ENCODE results near the gene SPNS3. TPM values are rescaled to one million over a fixed set of nuclear protein-coding genes. Genes with fewer than 3 reads are reported as not detected.

Gene SPNS3
- total RNA-seq, 1 donor from 2014 or later: 1.9 TPM

- Mint-ChIP-seq H3K4me1 (peaks cover 5% of the 10 kb centered on the region), H3K4me3 (no peak overlapping the region)
- intact Hi-C loops (cut with micrococcal nuclease): loop anchor here (10.0 kb wide), 1 partner anchor 106 kb away; no protein-coding TSS in a partner anchor
Observed at GRCh38 chr17:4411201-4411600, 22.5 kb upstream of the SPNS3 start.

GRCh38 chr17:4412933-4413831, 20.6 kb upstream of the SPNS3 start:
- intact Hi-C loops (cut with micrococcal nuclease): loop anchor here (1.0 to 10.0 kb wide), 4 partner anchors 38 to 214 kb away; no protein-coding TSS in a partner anchor
- no peaks in the 10 kb centered on the region for H3K9me3 Mint-ChIP-seq
- peak overlapping the region; percentile 79 for H3K27ac Mint-ChIP-seq
- peaks cover 2% of the 10 kb centered on the region for H3K27me3 Mint-ChIP-seq
- peaks cover 5% of the 10 kb centered on the region for H3K4me1 Mint-ChIP-seq
- H3K4me3 Mint-ChIP-seq: peak overlapping the region; percentile 76
- no peaks in the 10 kb centered on the region for H3K36me3 Mint-ChIP-seq (ENCODE audit: low read depth)
- DNase-seq: peak; percentile 97

More at GRCh38 chr17:4411201-4411600, 22.5 kb upstream of the SPNS3 start:
- no peaks in the 10 kb centered on the region for H3K36me3 Mint-ChIP-seq (ENCODE audit: low read depth)
- DNase-seq: no peak
- H3K27me3 Mint-ChIP-seq: peaks cover 2% of the 10 kb centered on the region
- no peaks in the 10 kb centered on the region for H3K9me3 Mint-ChIP-seq
- H3K27ac Mint-ChIP-seq: no peak overlapping the region

DNA sequence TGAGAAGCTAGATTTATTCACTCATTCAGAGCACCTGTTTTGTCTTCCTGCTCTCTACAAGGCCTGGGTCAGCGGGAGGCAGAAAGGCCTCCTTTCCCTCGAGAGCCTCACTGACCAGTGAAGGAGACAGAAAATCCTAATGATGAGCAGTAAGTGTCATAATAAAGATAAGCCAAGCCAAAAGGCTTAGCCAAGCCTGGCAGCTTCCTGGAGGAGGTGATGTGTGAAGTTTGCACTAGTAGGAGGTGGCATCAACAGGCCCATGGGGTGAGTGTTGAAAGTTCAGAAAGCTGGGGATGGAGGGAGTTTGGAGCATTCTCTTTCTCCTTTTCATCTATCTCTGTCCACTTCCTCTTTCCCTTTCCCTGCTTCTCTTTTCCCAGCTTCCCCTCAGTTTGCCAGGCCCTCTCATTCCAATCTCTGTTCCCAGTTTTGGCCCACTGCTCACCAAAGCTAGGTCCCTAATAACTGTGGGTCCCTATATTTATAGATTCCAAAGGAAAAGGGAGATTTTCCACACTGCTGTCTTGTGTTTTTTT, 16.5 kb upstream of the SPNS3 start:
- Mint-ChIP-seq H3K4me1 (peaks cover 8% of the 10 kb centered on the region), H3K4me3 (no peak overlapping the region), H3K9me3 (no peaks in the 10 kb centered on the region), H3K27ac (no peak overlapping the region), H3K36me3 (ENCODE audit: low read depth) (no peaks in the 10 kb centered on the region), H3K27me3 (peaks cover 2% of the 10 kb centered on the region)
- no peak for DNase-seq
- intact Hi-C loops (cut with micrococcal nuclease): loop anchor here (10.0 kb wide), 1 partner anchor 112 kb away; no protein-coding TSS in a partner anchor

- Mint-ChIP-seq H3K36me3 (ENCODE audit: low read depth) (no peaks in the 10 kb centered on the region), H3K27ac (no peak overlapping the region), H3K4me1 (peaks cover 3% of the 10 kb centered on the region), H3K4me3 (no peak overlapping the region), H3K9me3 (no peaks in the 10 kb centered on the region), H3K27me3 (peaks cover 5% of the 10 kb centered on the region)
- intact Hi-C loops (cut with micrococcal nuclease): loop anchor here (2.0 to 10.0 kb wide), 4 partner anchors 80 to 468 kb away; no protein-coding TSS in a partner anchor
- peak; percentile 90 for DNase-seq
Observed at GRCh38 chr17:4420692-4421131, 13.0 kb upstream of the SPNS3 start.

DNA sequence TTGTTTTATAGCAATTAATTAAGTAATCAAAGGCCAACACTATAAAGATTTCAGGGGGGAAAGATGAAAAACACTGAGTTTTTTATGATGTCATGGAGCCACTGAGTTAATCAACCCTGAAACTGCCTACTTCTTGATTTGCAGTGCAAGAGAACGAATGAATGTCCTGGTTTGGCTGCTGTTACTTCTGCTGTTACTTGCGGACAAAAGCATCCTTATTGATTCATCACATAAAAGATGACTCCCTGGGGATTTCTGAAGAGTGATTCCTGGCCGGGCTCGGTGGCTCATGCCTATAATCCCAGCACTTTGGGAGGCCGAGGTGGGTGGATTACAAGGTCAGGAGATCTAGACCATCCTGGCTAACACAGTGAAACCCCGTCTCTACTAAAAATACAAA, 10.9 kb upstream of the SPNS3 start:
- DNase-seq: no peak
- Mint-ChIP-seq H3K9me3 (no peaks in the 10 kb centered on the region), H3K36me3 (ENCODE audit: low read depth) (no peaks in the 10 kb centered on the region), H3K27ac (no peak overlapping the region), H3K4me3 (no peak overlapping the region), H3K4me1 (peaks cover 3% of the 10 kb centered on the region), H3K27me3 (peaks cover 5% of the 10 kb centered on the region)
- intact Hi-C loops (cut with micrococcal nuclease): loop anchor here (10.0 kb wide), 1 partner anchor 112 kb away; no protein-coding TSS in a partner anchor

DNA sequence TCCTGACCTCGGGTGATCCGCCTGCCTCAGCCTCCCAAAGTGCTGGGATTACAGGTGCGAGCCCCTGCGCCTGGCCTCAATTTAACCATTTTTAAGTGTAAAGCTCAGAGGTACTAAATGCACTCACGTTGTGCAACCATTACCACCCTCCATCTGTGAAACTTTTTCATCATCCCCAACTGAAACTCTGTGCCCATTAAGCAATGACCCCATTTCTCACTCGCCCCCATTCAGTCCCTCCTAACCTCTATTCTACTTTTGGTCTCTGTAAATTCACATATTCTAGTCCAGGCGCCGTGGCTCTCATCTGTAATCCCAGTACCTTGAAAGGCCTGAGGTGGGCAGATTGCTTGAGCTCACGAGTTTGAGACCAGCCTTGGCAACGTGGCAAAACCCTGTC, 8.3 kb upstream of the SPNS3 start:
- Mint-ChIP-seq H3K27me3 (peaks cover 7% of the 10 kb centered on the region), H3K4me3 (no peak overlapping the region), H3K36me3 (ENCODE audit: low read depth) (no peaks in the 10 kb centered on the region), H3K9me3 (no peaks in the 10 kb centered on the region), H3K4me1 (peaks cover 3% of the 10 kb centered on the region), H3K27ac (no peak overlapping the region)
- DNase-seq: no peak
- intact Hi-C loops (cut with micrococcal nuclease): loop anchor here (10.0 kb wide), 1 partner anchor 109 kb away; no protein-coding TSS in a partner anchor

GRCh38 chr17:4426499-4427208, 7.1 kb upstream of the SPNS3 start:
- Mint-ChIP-seq H3K4me3 (no peak overlapping the region), H3K27ac (no peak overlapping the region), H3K36me3 (ENCODE audit: low read depth) (no peaks in the 10 kb centered on the region), H3K9me3 (no peaks in the 10 kb centered on the region), H3K27me3 (peaks cover 7% of the 10 kb centered on the region), H3K4me1 (no peaks in the 10 kb centered on the region)
- intact Hi-C loops (cut with micrococcal nuclease): loop anchor here (10.0 kb wide), 1 partner anchor 108 kb away; no protein-coding TSS in a partner anchor
- no peak for DNase-seq

DNA sequence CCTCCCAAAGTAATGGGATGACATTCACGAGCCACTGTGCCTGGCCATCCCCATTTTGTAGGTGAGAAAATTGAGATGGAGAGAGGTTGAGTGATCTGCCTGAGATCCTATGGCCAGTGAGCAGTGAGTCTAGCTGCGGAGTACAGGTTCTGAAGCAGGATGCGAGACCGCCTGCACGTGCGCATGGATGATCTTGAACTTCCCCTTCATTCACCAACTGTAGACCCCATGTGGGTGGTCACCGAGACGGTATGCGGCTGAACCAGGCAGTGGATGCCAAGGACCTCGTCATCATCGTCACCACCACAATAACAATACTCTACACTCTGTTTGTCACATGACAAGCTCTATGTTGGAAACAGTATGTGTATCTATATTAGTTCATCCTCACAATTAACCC, 6.2 kb upstream of the SPNS3 start:
- H3K9me3 Mint-ChIP-seq: no peaks in the 10 kb centered on the region

GRCh38 chr17:4436381-4436780, 2.6 kb downstream of the SPNS3 start:
- Mint-ChIP-seq H3K9me3 (no peaks in the 10 kb centered on the region), H3K4me1 (peaks cover 30% of the 10 kb centered on the region), H3K4me3 (peak overlapping the region; percentile 21), H3K27me3 (peaks cover 1% of the 10 kb centered on the region), H3K36me3 (ENCODE audit: low read depth) (no peaks in the 10 kb centered on the region), H3K27ac (peak overlapping the region; percentile 48)
- DNase-seq: peak; percentile 71
- intact Hi-C loops (cut with micrococcal nuclease): no loop called here

More for the DNA sequence above, 6.2 kb upstream of the SPNS3 start:
- DNase-seq: no peak
- H3K4me3 Mint-ChIP-seq: no peak overlapping the region
- intact Hi-C loops (cut with micrococcal nuclease): loop anchor here (10.0 kb wide), 1 partner anchor 107 kb away; no protein-coding TSS in a partner anchor
- H3K27me3 Mint-ChIP-seq: peaks cover 6% of the 10 kb centered on the region
- H3K4me1 Mint-ChIP-seq: no peaks in the 10 kb centered on the region
- H3K27ac Mint-ChIP-seq: no peak overlapping the region
- no peaks in the 10 kb centered on the region for H3K36me3 Mint-ChIP-seq (ENCODE audit: low read depth)

DNA sequence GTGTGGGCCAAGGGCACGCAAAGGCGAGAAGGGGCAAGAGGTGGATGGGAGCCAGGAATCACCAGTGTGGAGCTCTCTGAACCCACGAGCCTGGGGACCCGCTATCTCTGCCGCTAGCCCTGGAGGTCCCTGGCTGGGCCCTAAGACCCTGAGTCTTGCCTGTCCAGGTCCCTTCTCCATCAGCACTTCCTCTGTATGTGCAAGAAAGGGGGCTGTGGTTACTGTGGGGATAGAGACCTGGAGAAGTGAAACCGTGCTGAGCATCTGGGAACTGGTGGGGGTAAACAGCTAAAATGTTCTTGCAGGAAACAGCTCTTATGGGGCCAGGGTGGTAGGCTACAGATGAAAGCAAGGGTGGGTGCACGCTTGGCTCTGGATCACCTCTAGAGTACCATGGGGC, 3.1 kb downstream of the SPNS3 start:
- intact Hi-C loops (cut with micrococcal nuclease): no loop called here
- H3K4me3 Mint-ChIP-seq: peak overlapping the region; percentile 21
- DNase-seq: peak; percentile 60

DNA sequence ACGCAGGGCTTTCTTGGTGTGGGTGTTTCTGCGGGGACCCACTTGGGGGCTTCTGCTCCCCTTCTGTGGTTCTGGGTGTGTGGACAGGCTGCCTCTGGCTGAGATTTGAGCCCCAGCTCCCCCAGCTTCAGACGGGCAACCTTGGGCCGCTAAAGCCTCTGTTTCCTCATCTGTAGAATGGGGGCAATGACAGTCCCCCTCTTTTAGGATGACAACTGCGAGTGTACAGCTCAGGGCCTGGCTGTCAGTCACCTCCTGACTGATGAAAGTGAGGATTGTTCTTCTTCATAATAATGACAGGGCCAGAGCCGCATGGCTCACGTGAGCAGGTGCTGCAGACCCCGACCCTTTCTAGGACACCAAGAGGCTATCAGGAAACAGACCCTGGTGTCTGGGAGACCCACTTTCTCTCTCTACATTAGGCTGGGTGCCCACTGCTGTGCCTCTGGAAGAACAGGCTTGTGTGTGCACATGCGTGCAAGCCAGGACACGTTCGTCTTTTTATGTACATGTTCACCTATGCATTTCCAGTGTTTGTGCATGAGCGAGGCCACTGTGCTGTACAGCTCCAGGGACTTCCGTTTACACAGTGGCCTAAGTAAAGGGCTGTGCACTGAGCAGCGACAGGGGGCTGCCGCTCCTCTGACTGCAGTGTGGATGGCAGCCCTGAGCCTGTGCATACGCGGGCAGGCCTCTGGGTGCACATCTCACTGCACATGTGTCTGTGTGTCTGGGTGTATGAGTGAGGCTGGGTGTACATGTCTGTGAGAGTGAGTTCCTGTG, 4.6 kb downstream of the SPNS3 start:
- DNase-seq: no peak
- Mint-ChIP-seq H3K4me3 (no peak overlapping the region), H3K27ac (no peak overlapping the region), H3K4me1 (peaks cover 25% of the 10 kb centered on the region), H3K36me3 (ENCODE audit: low read depth) (no peaks in the 10 kb centered on the region), H3K9me3 (no peaks in the 10 kb centered on the region), H3K27me3 (peaks cover 1% of the 10 kb centered on the region)
- intact Hi-C loops (cut with micrococcal nuclease): no loop called here

More for the DNA sequence above, 3.1 kb downstream of the SPNS3 start:
- peak overlapping the region; percentile 48 for H3K27ac Mint-ChIP-seq
- H3K4me1 Mint-ChIP-seq: peaks cover 30% of the 10 kb centered on the region
- H3K27me3 Mint-ChIP-seq: peaks cover 1% of the 10 kb centered on the region
- H3K9me3 Mint-ChIP-seq: no peaks in the 10 kb centered on the region
- H3K36me3 Mint-ChIP-seq (ENCODE audit: low read depth): no peaks in the 10 kb centered on the region

DNA sequence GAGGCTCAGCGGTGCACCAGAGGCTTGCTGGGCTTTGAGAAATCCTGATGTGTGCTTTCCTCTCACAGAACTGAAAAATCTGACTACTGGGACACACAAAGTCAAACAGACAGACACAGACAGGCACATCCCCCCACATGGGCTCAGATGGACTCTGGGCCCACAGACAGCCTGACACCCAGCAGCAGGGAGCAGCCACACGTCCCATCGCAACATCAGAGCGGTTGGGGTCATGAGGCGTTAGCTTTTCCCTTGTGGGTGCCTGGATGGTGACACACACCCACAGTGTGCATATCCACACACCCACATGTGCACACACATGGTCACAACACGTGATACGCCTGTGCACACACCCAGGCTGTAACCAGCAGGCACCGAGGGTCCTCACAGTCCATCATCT, 6.3 kb downstream of the SPNS3 start:
- no peak for DNase-seq
- H3K4me3 Mint-ChIP-seq: no peak overlapping the region
- H3K9me3 Mint-ChIP-seq: no peaks in the 10 kb centered on the region
- peaks cover 1% of the 10 kb centered on the region for H3K27me3 Mint-ChIP-seq
- H3K4me1 Mint-ChIP-seq: peaks cover 19% of the 10 kb centered on the region
- intact Hi-C loops (cut with micrococcal nuclease): no loop called here
- no peaks in the 10 kb centered on the region for H3K36me3 Mint-ChIP-seq (ENCODE audit: low read depth)
- no peak overlapping the region for H3K27ac Mint-ChIP-seq

Data from activated CD4-positive, alpha-beta T cell treated with anti-CD3 and anti-CD28 coated beads, Interleukin-2, amount 10 ng/mL, durations not matched to agents 24 days and 14 days (primary cell).